Liver (tissue), 9 donors: Measurements from ENCODE around the gene FZD10. TPM values are rescaled to one million over a fixed set of nuclear protein-coding genes. Genes with fewer than 3 reads are reported as not detected.

Experiments
- DNase-seq: peaks from one replicate; pipeline ENCODE4 v3.0.0-alpha.2; 2017; ENCODE audit warnings: low spot score
- H3K27ac ChIP-seq, 2 donors: one replicate each; pipeline ENCODE4 v1.7.0; 2013; ENCODE audit warnings: inconsistent platforms in 2 of 2, low read length in 2 of 2, control low read depth in 1 of 2, low read depth in 1 of 2, mild to moderate bottlenecking in 1 of 2
- H3K27me3 ChIP-seq, 4 donors: one replicate each; pipeline versions ENCODE4 v1.6.1 to v1.7.0; 2013; ENCODE audit warnings: low read length in 3 of 4, inconsistent platforms in 1 of 4, mild to moderate bottlenecking in 1 of 4, moderate library complexity in 1 of 4; ENCODE audit not compliant: control insufficient read depth in 4 of 4, insufficient read depth in 4 of 4
- H3K36me3 ChIP-seq, 4 donors: one replicate each; pipeline versions ENCODE4 v1.6.1 to v1.7.0; 2013; ENCODE audit warnings: low read length in 3 of 4, mild to moderate bottlenecking in 3 of 4, low read depth in 1 of 4, moderate library complexity in 1 of 4; ENCODE audit not compliant: control insufficient read depth in 4 of 4, insufficient read depth in 3 of 4
- H3K4me1 ChIP-seq, 4 donors: one replicate each; pipeline versions ENCODE4 v1.6.1 to v1.7.0; 2013; ENCODE audit warnings: low read length in 3 of 4, mild to moderate bottlenecking in 3 of 4, moderate library complexity in 1 of 4; ENCODE audit not compliant: control insufficient read depth in 4 of 4, insufficient read depth in 4 of 4
- H3K4me3 ChIP-seq, 3 donors: one replicate each; pipeline versions ENCODE4 v1.6.1 to v1.7.0; 2013; ENCODE audit warnings: low read length in 3 of 3, control low read depth in 1 of 3, low read depth in 1 of 3, mild to moderate bottlenecking in 1 of 3
- H3K9ac ChIP-seq, 2 donors: one replicate each; pipeline ENCODE4 v1.7.0; 2013; ENCODE audit warnings: low read length in 2 of 2, mild to moderate bottlenecking in 2 of 2, moderate library complexity in 2 of 2, control low read depth in 1 of 2, low read depth in 1 of 2
- H3K9me3 ChIP-seq, 4 donors: one replicate each; pipeline versions ENCODE4 v1.6.1 to v1.7.0; 2013; ENCODE audit warnings: low read length in 3 of 4; ENCODE audit not compliant: control insufficient read depth in 4 of 4
- ATF3 ChIP-seq: IDR thresholded peaks from 2 replicates; pipeline ENCODE4 v1.6.1; 2016; ENCODE audit warnings: antibody characterized with exemption
- CTCF ChIP-seq: fragments of 150-350 bp; IDR thresholded peaks from 2 replicates; pipeline ENCODE4 v1.5.1; 2017; ENCODE audit warnings: improper control_type of control experiment, low read depth, low read length; ENCODE audit not compliant: missing input control
- EGR1 ChIP-seq, 2 donors: IDR thresholded peaks; 2 replicates each; pipeline ENCODE4 v1.6.1; 2016 to 2018; ENCODE audit warnings: antibody characterized with exemption in 2 of 2, low read depth in 2 of 2
- FOXA2 ChIP-seq: IDR thresholded peaks from 2 replicates; pipeline ENCODE4 v1.6.1; 2016; ENCODE audit warnings: antibody characterized with exemption
- GABPA ChIP-seq, 2 donors: IDR thresholded peaks in 1 of 2; conservative IDR thresholded peaks in 1 of 2; 2 replicates each; pipeline ENCODE4 v1.6.1; 2016; ENCODE audit warnings: antibody characterized with exemption in 2 of 2, mild to moderate bottlenecking in 1 of 2, moderate library complexity in 1 of 2
- HNF4A ChIP-seq, 2 donors: conservative IDR thresholded peaks; 2 replicates each; pipeline ENCODE4 v1.6.1; 2016; ENCODE audit warnings: antibody characterized with exemption in 2 of 2, mild to moderate bottlenecking in 2 of 2
- HNF4G ChIP-seq: IDR thresholded peaks from 2 replicates; pipeline ENCODE4 v1.6.1; 2016; ENCODE audit warnings: antibody characterized with exemption
- JUND ChIP-seq, 2 donors: IDR thresholded peaks; 2 replicates each; pipeline ENCODE4 v1.6.1; 2016; ENCODE audit warnings: antibody characterized with exemption in 2 of 2
- MAX ChIP-seq: IDR thresholded peaks from 2 replicates; pipeline ENCODE4 v1.6.1; 2016; ENCODE audit warnings: antibody characterized with exemption
- RAD21 ChIP-seq, 2 donors: IDR thresholded peaks; 2 replicates each; pipeline ENCODE4 v1.6.1; 2016; ENCODE audit warnings: antibody characterized with exemption in 2 of 2, mild to moderate bottlenecking in 2 of 2
- REST ChIP-seq: IDR thresholded peaks from 2 replicates; pipeline ENCODE4 v1.6.1; 2016; ENCODE audit warnings: antibody characterized with exemption, mild to moderate bottlenecking
- RXRA ChIP-seq, 2 donors: IDR thresholded peaks; 2 replicates each; pipeline ENCODE4 v1.6.1; 2017 to 2018; ENCODE audit warnings: antibody characterized with exemption in 2 of 2, mild to moderate bottlenecking in 1 of 2
- SP1 ChIP-seq: IDR thresholded peaks from 2 replicates; pipeline ENCODE4 v1.6.1; 2018; ENCODE audit warnings: antibody characterized with exemption, mild to moderate bottlenecking
- TAF1 ChIP-seq: conservative IDR thresholded peaks from 2 replicates; pipeline ENCODE4 v1.6.1; 2016; ENCODE audit warnings: antibody characterized with exemption, mild to moderate bottlenecking
- YY1 ChIP-seq: IDR thresholded peaks from 2 replicates; pipeline ENCODE4 v1.6.1; 2016; ENCODE audit warnings: antibody characterized with exemption, mild to moderate bottlenecking
- WGBS: extraction: QIAGEN DNeasy Blood & Tissue Kit; methylation state at CpG from one replicate; pipeline ENCODE4 v1.1.7; 2013; 5-methylcytosine and 5-hydroxymethylcytosine counted together
- polyA plus RNA-seq, 2 donors: library from polyadenylated mRNA; stranded (reverse) in 1 of 2; unstranded in 1 of 2; fragments of 200-250 nt in 1 of 2; fragments of >200 nt in 1 of 2; fragmentation: Nextera tagmentation in 1 of 2; extraction: Ambion mirVana in 1 of 2; gene quantifications; one replicate each; pipeline versions ENCODE4 v1.2.1 to v1.2.3, GENCODE V29; 2013 to 2015
- total RNA-seq, 2 donors: library from RNA; depleted of rRNA; stranded (reverse); fragments of >200 nt; gene quantifications; one replicate each; pipeline ENCODE4 v1.2.3, GENCODE V29; 2014
- donor health status: healthy.
- donor health status: healthy.
- donor health status: healthy.
- donor health status: healthy.
- donor health status: healthy.

FZD10 gene
- total and polyA plus RNA-seq, 4 donors, result 0.02 TPM; not detected in 3

GRCh38 chr12:130181211-130181610, 18.9 kb downstream of the FZD10 start:
- no peaks in the 10 kb centered on the region for H3K36me3 ChIP-seq
- DNase-seq, result no peak
- H3K27me3 ChIP-seq, result no peaks in the 10 kb centered on the region
- no peak overlapping the region for H3K9ac ChIP-seq
- H3K4me1 ChIP-seq, result no peaks in the 10 kb centered on the region
- WGBS, result 76% methylated on average over 10 of the region's 10 CpGs
- H3K9me3 ChIP-seq, result peaks cover under 1 to 16% (median 2%) of the 10 kb centered on the region in 4 donors
- H3K4me3 ChIP-seq, result no peak overlapping the region
- H3K27ac ChIP-seq, result no peak overlapping the region
- no peak for TF ChIP-seq EGR1 (IDR thresholded peaks at IDR 0.05; ENCODE audit: low read depth in 2 of 2)
- no peak for TF ChIP-seq ATF3
- no peak for TF ChIP-seq TAF1
- TF ChIP-seq GABPA (IDR thresholded peaks at IDR 0.05 in 1 of 2, conservative IDR thresholded peaks at IDR 0.05 in 1 of 2), result no peak
- TF ChIP-seq SP1, result no peak
- TF ChIP-seq MAX, result no peak
- TF ChIP-seq JUND (IDR thresholded peaks at IDR 0.05), result no peak
- no peak for TF ChIP-seq REST
- no peak for TF ChIP-seq FOXA2
- no peak for TF ChIP-seq RXRA (IDR thresholded peaks at IDR 0.05)
- no peak for TF ChIP-seq YY1
- no peak for TF ChIP-seq HNF4A (conservative IDR thresholded peaks at IDR 0.05)

- no peaks in the 10 kb centered on the region for H3K36me3 ChIP-seq
- no peak overlapping the region for H3K4me3 ChIP-seq
- no peak for TF ChIP-seq CTCF
- TF ChIP-seq RXRA (IDR thresholded peaks at IDR 0.05), result no peak
- TF ChIP-seq RAD21 (IDR thresholded peaks at IDR 0.05), result no peak
- no peak for TF ChIP-seq YY1
- no peak for TF ChIP-seq HNF4G
- no peak for TF ChIP-seq EGR1 (IDR thresholded peaks at IDR 0.05; ENCODE audit: low read depth in 2 of 2)
- no peak for DNase-seq
- no peaks in the 10 kb centered on the region for H3K27me3 ChIP-seq
- peaks cover 0 to 9% (median 0%) of the 10 kb centered on the region in 4 donors for H3K9me3 ChIP-seq
- WGBS, result 84% methylated on average over 23 of the region's 23 CpGs
- H3K4me1 ChIP-seq, result no peaks in the 10 kb centered on the region
- H3K27ac ChIP-seq, result no peak overlapping the region
- no peak overlapping the region for H3K9ac ChIP-seq
These were observed 21.5 kb downstream of the FZD10 start for GRCh38 chr12:130183585-130184370.
